HCT116 (cell line): ENCODE measurements around the gene ZIC4. TPM values are rescaled to one million over a fixed set of nuclear protein-coding genes. Genes with fewer than 3 reads are reported as not detected.

ENCODE experiments used
- ATAC-seq: fragments of 200-7000 bp; cut with Tn5 transposase; 2 replicates; pipeline ENCODE4 v1.9.1; 2020; ENCODE audit warnings: mild to moderate bottlenecking, moderate library complexity
- BruUV-seq: library from RNA; stranded (reverse); fragments of 400-500 nt; replicated peaks from 2 replicates; lab custom pipeline; 2021; lab: Mats Ljungman, UMichigan
- CTCF ChIA-PET: fragments of 300-600 bp; sonication (Branson Sonifier 250); formaldehyde crosslinking; loops from one replicate; lab custom pipeline; 2021; ENCODE audit warnings: antibody characterized with exemption; lab: Charles Lee
- POLR2A ChIA-PET: fragments of 300-600, 350-600 bp; sonication (Branson Sonifier 250); formaldehyde crosslinking; loops from one replicate; lab custom pipeline; 2021; ENCODE audit warnings: antibody characterized with exemption; lab: Charles Lee
- RAD21 ChIA-PET, 2 experiments: fragments of 300-600 bp; sonication (Branson Sonifier 250); formaldehyde crosslinking; loops; one replicate each; lab custom pipeline; 2023; ENCODE audit warnings: low total read pairs in 2 of 2; ENCODE audit not compliant: uncharacterized antibody in 2 of 2, unreplicated experiment in 2 of 2, low non-redundant PET in 1 of 2; lab: Charles Lee
- DNase-seq: peaks from one replicate; pipeline ENCODE4 v3.0.0-alpha.2; 2010; ENCODE audit warnings: low read depth, low spot score
- H2AFZ ChIP-seq: fragments of 200-600 bp; shearing (Covaris generic), sonication (generic); 2 replicates; pipeline ENCODE4 v1.6.1; 2017; ENCODE audit warnings: low read depth, mixed run types, mixed read lengths, antibody characterized with exemption, low read length; ENCODE audit not compliant: poor library complexity, severe bottlenecking
- H3K27ac ChIP-seq: 2 replicates; pipeline ENCODE4 v1.5.1; 2012; ENCODE audit warnings: low read depth, low read length
- H3K27me3 ChIP-seq: fragments of 200-600 bp; sonication (generic); 2 replicates; pipeline ENCODE4 v1.6.1; 2016; ENCODE audit warnings: mixed run types, low read length, mixed read lengths; ENCODE audit not compliant: insufficient read depth
- H3K36me3 ChIP-seq, 2 experiments: fragments of 200-500 bp in 1 of 2; fragments of 200-600 bp in 1 of 2; sonication (Bioruptor generic) in 1 of 2; sonication (generic) in 1 of 2; 2 replicates each; pipeline versions ENCODE4 v1.5.1 to v1.6.1; 2014 to 2016; ENCODE audit warnings: low read length in 2 of 2, inconsistent platforms in 1 of 2, mixed read lengths in 1 of 2, mixed run types in 1 of 2; ENCODE audit not compliant: insufficient read depth in 2 of 2, control insufficient read depth in 1 of 2
- H3K4me1 ChIP-seq, 2 experiments: fragments of 200-600 bp in 1 of 2; sonication (generic) in 1 of 2; 2 replicates each; pipeline versions ENCODE4 v1.5.1 to v1.6.1; 2012 to 2017; ENCODE audit warnings: low read length in 2 of 2, inconsistent platforms in 1 of 2, mild to moderate bottlenecking in 1 of 2, mixed read lengths in 1 of 2, mixed run types in 1 of 2, moderate library complexity in 1 of 2; ENCODE audit not compliant: insufficient read depth in 2 of 2, control insufficient read depth in 1 of 2
- H3K4me2 ChIP-seq: fragments of 200-600 bp; sonication (generic); 2 replicates; pipeline ENCODE4 v1.6.1; 2017; ENCODE audit warnings: mixed run types, low read length, mixed read lengths
- H3K4me3 ChIP-seq, 2 experiments: fragments of 200-600 bp in 1 of 2; sonication (generic) in 1 of 2; replicated peaks in 1 of 2; 2 replicates each; pipeline ENCODE4 v1.5.1; 2011 to 2016; ENCODE audit warnings: low read length in 2 of 2, control low read depth in 1 of 2, low read depth in 1 of 2, mild to moderate bottlenecking in 1 of 2, mixed read lengths in 1 of 2, mixed run types in 1 of 2
- H3K79me2 ChIP-seq: fragments of 200-600 bp; sonication (generic); 2 replicates; pipeline ENCODE4 v1.6.1; 2017; ENCODE audit warnings: mild to moderate bottlenecking, mixed run types, low read length, moderate library complexity, mixed read lengths; ENCODE audit not compliant: insufficient read depth
- H3K9ac ChIP-seq: fragments of 200-600 bp; sonication (generic); 2 replicates; pipeline ENCODE4 v1.6.1; 2016; ENCODE audit warnings: low read length, mixed read lengths
- H3K9me2 ChIP-seq: fragments of 200-600 bp; sonication (generic), shearing (Covaris generic); 2 replicates; pipeline ENCODE4 v1.6.1; 2017; ENCODE audit warnings: mixed run types, mild to moderate bottlenecking, moderate library complexity; ENCODE audit not compliant: insufficient read depth
- H3K9me3 ChIP-seq, 2 experiments: fragments of 200-500 bp in 1 of 2; fragments of 200-600 bp in 1 of 2; sonication (Bioruptor generic) in 1 of 2; sonication (generic) in 1 of 2; 2 replicates each; pipeline ENCODE4 v1.6.1; 2014 to 2017; ENCODE audit warnings: low read length in 2 of 2, mixed read lengths in 2 of 2, inconsistent platforms in 1 of 2, low read depth in 1 of 2, mild to moderate bottlenecking in 1 of 2, mixed run types in 1 of 2, moderate library complexity in 1 of 2; ENCODE audit not compliant: control insufficient read depth in 1 of 2, insufficient read depth in 1 of 2
- H4K20me1 ChIP-seq: fragments of 200-600 bp; sonication (generic), shearing (Covaris generic); 2 replicates; pipeline ENCODE4 v1.6.1; 2017; ENCODE audit warnings: mixed run types, mild to moderate bottlenecking, moderate library complexity; ENCODE audit not compliant: insufficient read depth
- ATF3 ChIP-seq: IDR thresholded peaks from 2 replicates; pipeline ENCODE4 v1.6.1; 2012
- CEBPB ChIP-seq: IDR thresholded peaks from 2 replicates; pipeline ENCODE4 v1.6.1; 2012; ENCODE audit warnings: low read depth
- EZH2 ChIP-seq: fragments of 200-600 bp; sonication (generic); IDR thresholded peaks from 2 replicates; pipeline ENCODE4 v1.6.1; 2017; ENCODE audit warnings: antibody characterized with exemption, mixed run types
- EZH2phosphoT487 ChIP-seq: fragments of 200-600 bp; IDR thresholded peaks from 2 replicates; pipeline ENCODE4 v1.6.1; 2018; ENCODE audit warnings: antibody characterized with exemption, borderline replicate concordance
- FOSL1 ChIP-seq: IDR thresholded peaks from 2 replicates; pipeline ENCODE4 v1.6.1; 2012; ENCODE audit warnings: low read depth
- JUND ChIP-seq: IDR thresholded peaks from 2 replicates; pipeline ENCODE4 v1.6.1; 2012
- MAX ChIP-seq: IDR thresholded peaks from 2 replicates; pipeline ENCODE4 v1.6.1; 2012
- POLR2AphosphoS5 ChIP-seq: IDR thresholded peaks from 2 replicates; pipeline ENCODE4 v1.6.1; 2011; ENCODE audit warnings: mild to moderate bottlenecking, low read depth, low read length, moderate library complexity
- REST ChIP-seq: IDR thresholded peaks from 2 replicates; pipeline ENCODE4 v1.6.1; 2012; ENCODE audit warnings: low read depth
- SIN3A ChIP-seq: IDR thresholded peaks from 2 replicates; pipeline ENCODE4 v1.6.1; 2012; ENCODE audit warnings: low read depth
- SP1 ChIP-seq: IDR thresholded peaks from 2 replicates; pipeline ENCODE4 v1.6.1; 2012; ENCODE audit warnings: low read depth
- SRF ChIP-seq: IDR thresholded peaks from 2 replicates; pipeline ENCODE4 v1.6.1; 2012; ENCODE audit warnings: low read depth
- TCF7L2 ChIP-seq: IDR thresholded peaks from 2 replicates; pipeline ENCODE4 v1.7.0; 2011; ENCODE audit warnings: borderline replicate concordance, inconsistent platforms; ENCODE audit not compliant: insufficient read depth, insufficient read length; ENCODE audit errors: extremely low read depth
- YY1 ChIP-seq: IDR thresholded peaks from 2 replicates; pipeline ENCODE4 v1.6.1; 2011; ENCODE audit warnings: low read length, low read depth, moderate library complexity, mild to moderate bottlenecking; ENCODE audit not compliant: insufficient replicate concordance; ENCODE audit errors: extremely low read depth
- ZBTB33 ChIP-seq: IDR thresholded peaks from 2 replicates; pipeline ENCODE4 v1.6.1; 2011; ENCODE audit warnings: mild to moderate bottlenecking, low read length, moderate library complexity; ENCODE audit not compliant: insufficient replicate concordance; ENCODE audit errors: extremely low read depth
- ZFX ChIP-seq: fragments of 450-650 bp; IDR thresholded peaks from 2 replicates; pipeline ENCODE4 v1.6.1; 2017
- intact Hi-C: fragments of 100-400 bp; cut with micrococcal nuclease; formaldehyde crosslinking; loops from 2 replicates; pipeline ENCODE4 v1.10.0; 2022
- total RNA-seq: library from RNA; stranded (reverse); gene quantifications from one replicate; pipeline ENCODE4 v1.2.1, GENCODE V29; 2021; ENCODE audit not compliant: unreplicated experiment

The ZIC4 gene
- total RNA-seq, 1 experiment from 2014 or later, result not detected

- no peak overlapping the region for H2AFZ ChIP-seq
- TF ChIP-seq SIN3A, result no peak
- no peak for TF ChIP-seq JUND
- no peak for TF ChIP-seq MAX
- TF ChIP-seq YY1, result no peak
- TF ChIP-seq ZBTB33, result no peak
- no peak for TF ChIP-seq SRF
- TF ChIP-seq FOSL1, result no peak
- no peak for TF ChIP-seq TCF7L2
- TF ChIP-seq EZH2, result no peak
- no peak for TF ChIP-seq POLR2AphosphoS5
- TF ChIP-seq CEBPB, result no peak
- no peak for TF ChIP-seq REST
- TF ChIP-seq ZFX, result no peak
- TF ChIP-seq EZH2phosphoT487, result no peak
- no peak for TF ChIP-seq SP1
- no peak for TF ChIP-seq ATF3
- RAD21 ChIA-PET, result no interaction called here
Measured at GRCh38 chr3:147397155-147397874, 9.0 kb downstream of the ZIC4 start.

More at GRCh38 chr3:147397155-147397874, 9.0 kb downstream of the ZIC4 start:
- no TSS peak for BruUV-seq
- CTCF ChIA-PET, result no interaction called here
- intact Hi-C loops, result no loop called here
- H3K9me3 ChIP-seq, result no peaks in the 10 kb centered on the region
- H3K4me1 ChIP-seq, result 0 out of 4 replicates have a peak, but pooled peaks cover 0 to 3% of the 10 kb centered on the region in 2 experiments
- DNase-seq (no peak), ATAC-seq (no peak)
- no peaks in the 10 kb centered on the region for H3K27me3 ChIP-seq
- no peak overlapping the region for H3K27ac ChIP-seq
- POLR2A ChIA-PET, result no interaction called here
- H3K4me2 ChIP-seq, result no peak overlapping the region
- no peaks in the 10 kb centered on the region for H3K79me2 ChIP-seq
- H4K20me1 ChIP-seq, result no peaks in the 10 kb centered on the region
- H3K4me3 ChIP-seq, result no peak overlapping the region
- H3K36me3 ChIP-seq, result no peaks in the 10 kb centered on the region
- H3K9me2 ChIP-seq, result no peaks in the 10 kb centered on the region
- no peak overlapping the region for H3K9ac ChIP-seq
